OCI-LY1 (cell line): Measurements from ENCODE around the gene CLIC4.

ENCODE experiments used
- CTCF ChIP-seq: fragments of 200-600 bp; sonication (generic), shearing (Covaris generic); IDR thresholded peaks from 2 replicates; pipeline ENCODE4 v1.5.1; 2017; ENCODE audit warnings: mild to moderate bottlenecking, antibody characterized with exemption, low read length, moderate library complexity, mixed read lengths
- EZH2 ChIP-seq: fragments of 200-600 bp; sonication (generic), shearing (Covaris generic); IDR thresholded peaks from 2 replicates; pipeline ENCODE4 v1.8.0; 2017; ENCODE audit warnings: borderline replicate concordance, mixed run types, mild to moderate bottlenecking, antibody characterized with exemption, low read length, moderate library complexity, mixed read lengths

DNA sequence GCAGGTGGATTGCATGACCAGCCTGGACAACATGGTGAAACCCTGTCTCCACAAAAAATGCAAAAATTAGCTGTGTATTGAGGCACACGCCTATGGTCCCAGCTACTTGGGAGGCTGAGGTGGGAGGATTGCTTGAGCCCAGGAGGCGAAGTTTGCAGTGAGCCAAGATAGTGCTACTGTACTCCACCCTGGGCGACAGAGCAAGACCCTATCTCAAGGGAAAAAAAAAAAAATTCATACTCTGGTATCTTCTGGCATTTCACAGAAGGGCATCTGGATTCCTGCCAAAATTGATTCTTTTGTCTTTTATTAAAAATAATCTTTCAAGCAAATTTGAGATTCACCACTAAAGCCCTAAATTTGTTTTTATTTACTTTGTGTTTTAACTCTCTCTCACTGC is 19.2 kb downstream of the CLIC4 start:
- TF ChIP-seq EZH2: no peak
- no peak for TF ChIP-seq CTCF
